Smooth muscle cell (in vitro differentiated cells): ENCODE results near the gene VAV1. TPM values are rescaled to one million over a fixed set of nuclear protein-coding genes. Genes with fewer than 3 reads are reported as not detected.

Source experiments
- DNase-seq: peaks from one replicate; lab custom pipeline; 2025; ENCODE audit not compliant: unreplicated experiment; lab: John Stamatoyannopoulos, UW
- H2AFZ ChIP-seq: fragments of 200-600 bp; sonication (generic); 2 replicates; pipeline ENCODE4 v1.6.0; 2016; ENCODE audit warnings: antibody characterized with exemption, low read depth, mild to moderate bottlenecking
- H3F3A ChIP-seq: fragments of 200-600 bp; sonication (generic); 2 replicates; pipeline ENCODE4 v1.6.0; 2017; ENCODE audit warnings: antibody characterized with exemption, low read depth
- H3K27ac ChIP-seq: fragments of 200-600 bp; sonication (generic); 2 replicates; pipeline ENCODE4 v1.5.1; 2016; ENCODE audit warnings: low read depth, mild to moderate bottlenecking
- H3K27me3 ChIP-seq: fragments of 200-600 bp; sonication (generic); 2 replicates; pipeline ENCODE4 v1.6.1; 2016; ENCODE audit warnings: low read depth, mild to moderate bottlenecking
- H3K36me3 ChIP-seq: fragments of 200-600 bp; sonication (generic); 2 replicates; pipeline ENCODE4 v1.5.1; 2016; ENCODE audit warnings: low read depth
- H3K4me1 ChIP-seq: fragments of 200-600 bp; sonication (generic); 2 replicates; pipeline ENCODE4 v1.5.1; 2016; ENCODE audit warnings: low read depth
- H3K4me2 ChIP-seq: fragments of 200-600 bp; sonication (generic); 2 replicates; pipeline ENCODE4 v1.6.0; 2016; ENCODE audit warnings: mild to moderate bottlenecking
- H3K4me3 ChIP-seq: fragments of 200-600 bp; sonication (generic); 2 replicates; pipeline ENCODE4 v1.5.1; 2016; ENCODE audit warnings: mild to moderate bottlenecking
- H3K79me2 ChIP-seq: fragments of 200-600 bp; sonication (generic); 2 replicates; pipeline ENCODE4 v1.6.0; 2016; ENCODE audit warnings: low read depth, mild to moderate bottlenecking
- H3K9ac ChIP-seq: fragments of 200-600 bp; sonication (generic); 2 replicates; pipeline ENCODE4 v1.6.0; 2016; ENCODE audit warnings: low read depth
- H3K9me3 ChIP-seq: fragments of 200-600 bp; sonication (generic); replicated peaks from 2 replicates; pipeline ENCODE4 v1.5.1; 2016; ENCODE audit warnings: low read depth
- H4K20me1 ChIP-seq: fragments of 200-600 bp; sonication (generic); 2 replicates; pipeline ENCODE4 v1.6.0; 2016; ENCODE audit warnings: low read depth
- CTCF ChIP-seq: fragments of 200-600 bp; sonication (generic); IDR thresholded peaks from 2 replicates; pipeline ENCODE4 v1.5.1; 2017; ENCODE audit warnings: borderline replicate concordance, mild to moderate bottlenecking, antibody characterized with exemption; ENCODE audit not compliant: insufficient read depth, poor library complexity, severe bottlenecking
- WGBS: methylation state at CpG from one replicate; pipeline ENCODE4 v1.1.7; 2016; ENCODE audit warnings: low lambda C conversion rate; 5-methylcytosine and 5-hydroxymethylcytosine counted together
- polyA plus RNA-seq: library from polyadenylated mRNA; unstranded; fragments of >200 nt; fragmentation: Nextera tagmentation; extraction: Ambion mirVana; gene quantifications from 2 replicates; pipeline ENCODE4 v1.2.1, GENCODE V29; 2016
- total RNA-seq: library from RNA; depleted of rRNA; stranded (reverse); fragments of >200 nt; gene quantifications from 2 replicates; pipeline ENCODE4 v1.2.3, GENCODE V29; 2014

The VAV1 gene
- total and polyA plus RNA-seq, 2 experiments from 2014 or later, result not detected

GRCh38 chr19:6776999-6777398 is 4.5 kb downstream of the VAV1 start:
- Histone ChIP-seq H3K4me3 (no peak overlapping the region), H3K9ac (no peak overlapping the region), H4K20me1 (no peaks in the 10 kb centered on the region), H3F3A (no peaks in the 10 kb centered on the region), H3K4me1 (no peaks in the 10 kb centered on the region), H3K79me2 (no peaks in the 10 kb centered on the region), H3K4me2 (no peak overlapping the region), H3K36me3 (no peaks in the 10 kb centered on the region), H3K9me3 (no peaks in the 10 kb centered on the region), H3K27ac (no peak overlapping the region), H3K27me3 (no peaks in the 10 kb centered on the region), H2AFZ (no peak overlapping the region)
- DNase-seq, result no peak
- no peak for TF ChIP-seq CTCF
- whole genome bisulfite sequencing, result 88% methylated on average over 4 of the region's 4 CpGs

- no peaks in the 10 kb centered on the region for H3K36me3 ChIP-seq
- no peak for TF ChIP-seq CTCF
- no peaks in the 10 kb centered on the region for H3K9me3 ChIP-seq
- WGBS, result 73% methylated on average over 2 of the region's 2 CpGs
- no peak overlapping the region for H2AFZ ChIP-seq
- H3K4me3 ChIP-seq, result no peak overlapping the region
- H3K4me1 ChIP-seq, result no peaks in the 10 kb centered on the region
- no peaks in the 10 kb centered on the region for H3K79me2 ChIP-seq
- no peaks in the 10 kb centered on the region for H3F3A ChIP-seq
- no peak overlapping the region for H3K27ac ChIP-seq
- H4K20me1 ChIP-seq, result no peaks in the 10 kb centered on the region
- no peaks in the 10 kb centered on the region for H3K27me3 ChIP-seq
- DNase-seq, result no peak
- H3K4me2 ChIP-seq, result no peak overlapping the region
- H3K9ac ChIP-seq, result no peak overlapping the region
Observed at GRCh38 chr19:6777434-6777833, 4.9 kb downstream of the VAV1 start.

- H2AFZ ChIP-seq, result no peak overlapping the region
- no peaks in the 10 kb centered on the region for H3K79me2 ChIP-seq
- H3K9me3 ChIP-seq, result no peaks in the 10 kb centered on the region
- H3K4me3 ChIP-seq, result no peak overlapping the region
- H3K36me3 ChIP-seq, result no peaks in the 10 kb centered on the region
- H4K20me1 ChIP-seq, result no peaks in the 10 kb centered on the region
- 89% methylated on average over 4 of the region's 4 CpGs for WGBS
- no peak overlapping the region for H3K4me2 ChIP-seq
- no peak overlapping the region for H3K9ac ChIP-seq
- DNase-seq, result no peak
- no peak for TF ChIP-seq CTCF
- H3K4me1 ChIP-seq, result no peaks in the 10 kb centered on the region
- no peaks in the 10 kb centered on the region for H3F3A ChIP-seq
- H3K27me3 ChIP-seq, result no peaks in the 10 kb centered on the region
- no peak overlapping the region for H3K27ac ChIP-seq
Observed at GRCh38 chr19:6778386-6778785, 5.9 kb downstream of the VAV1 start.

- Histone ChIP-seq H3K4me1 (no peaks in the 10 kb centered on the region), H4K20me1 (no peaks in the 10 kb centered on the region), H3K79me2 (no peaks in the 10 kb centered on the region), H3K4me2 (no peak overlapping the region), H3K27me3 (no peaks in the 10 kb centered on the region), H3K36me3 (no peaks in the 10 kb centered on the region), H3K27ac (no peak overlapping the region), H2AFZ (no peak overlapping the region), H3F3A (no peaks in the 10 kb centered on the region), H3K9me3 (no peaks in the 10 kb centered on the region), H3K4me3 (no peak overlapping the region), H3K9ac (no peak overlapping the region)
- WGBS, result 80% methylated on average over 4 of the region's 4 CpGs
- DNase-seq, result no peak
- TF ChIP-seq CTCF, result no peak
Observed at GRCh38 chr19:6779206-6779605, 6.7 kb downstream of the VAV1 start.
